ENCODE data around the gene PPP1R1B.

Gene PPP1R1B

GRCh38 chr17:39652587-39653315, 26.0 kb downstream of the PPP1R1B start:
- DNase-seq (ENCODE audit: low read depth, low spot score), result no peak

GRCh38 chr17:39653316-39653661, 26.5 kb downstream of the PPP1R1B start:
- no peak for DNase-seq (ENCODE audit: low read depth, low spot score)

- DNase-seq (ENCODE audit: low read depth, low spot score), result peak; percentile 48
These were observed 27.0 kb downstream of the PPP1R1B start for GRCh38 chr17:39653662-39654331.

- DNase-seq (ENCODE audit: low read depth, low spot score), result no peak
These were observed 28.4 kb downstream of the PPP1R1B start for GRCh38 chr17:39655105-39655504.

GRCh38 chr17:39658346-39658745, 31.6 kb downstream of the PPP1R1B start:
- no peak for DNase-seq (ENCODE audit: low read depth, low spot score)

GRCh38 chr17:39658760-39659159, 32.0 kb downstream of the PPP1R1B start:
- no peak for DNase-seq (ENCODE audit: low read depth, low spot score)

GRCh38 chr17:39659279-39660010, 32.7 kb downstream of the PPP1R1B start:
- DNase-seq (ENCODE audit: low read depth, low spot score), result no peak

- no peak for DNase-seq (ENCODE audit: low read depth, low spot score)
These were observed 33.2 kb downstream of the PPP1R1B start for GRCh38 chr17:39660011-39660360.

GRCh38 chr17:39660397-39661385, 33.9 kb downstream of the PPP1R1B start:
- DNase-seq (ENCODE audit: low read depth, low spot score), result no peak

- no peak for DNase-seq (ENCODE audit: low read depth, low spot score)
These were observed 35.2 kb downstream of the PPP1R1B start for GRCh38 chr17:39661744-39662541.

- DNase-seq (ENCODE audit: low read depth, low spot score), result no peak
These were observed 36.0 kb downstream of the PPP1R1B start for GRCh38 chr17:39662551-39663339.

GRCh38 chr17:39663340-39663687, 36.6 kb downstream of the PPP1R1B start:
- DNase-seq (ENCODE audit: low read depth, low spot score), result no peak

GRCh38 chr17:39663688-39664580, 37.2 kb downstream of the PPP1R1B start:
- no peak for DNase-seq (ENCODE audit: low read depth, low spot score)

GRCh38 chr17:39664581-39665561, 38.1 kb downstream of the PPP1R1B start, which contains the start of gene TCAP:
TCAP (plus strand) TSS chr17:39665349; CDS start chr17:39665360, 11 bp downstream.
- no peak for DNase-seq (ENCODE audit: low read depth, low spot score)

- no peak for DNase-seq (ENCODE audit: low read depth, low spot score)
These were observed 39.0 kb downstream of the PPP1R1B start for GRCh38 chr17:39665642-39666224.

GRCh38 chr17:39666231-39666600, 39.5 kb downstream of the PPP1R1B start:
- DNase-seq (ENCODE audit: low read depth, low spot score), result no peak

- no peak for DNase-seq (ENCODE audit: low read depth, low spot score)
These were observed 40.0 kb downstream of the PPP1R1B start for GRCh38 chr17:39666601-39667261.

Data from activated naive CD8-positive, alpha-beta T cell treated with anti-CD3 and anti-CD28 coated beads, Interleukin-2, amount 50 U/mL, for 16 hours (primary cell).